HepG2 (cell line): ENCODE measurements around the gene LHX3. TPM values are rescaled to one million over a fixed set of nuclear protein-coding genes. Genes with fewer than 3 reads are reported as not detected.

Experiments used
- ATAC-seq: fragments of 200-7000 bp; cut with Tn5 transposase; 3 replicates; pipeline ENCODE4 v1.9.1; 2020; ENCODE audit warnings: mild to moderate bottlenecking, moderate library complexity
- BruUV-seq: library from RNA; stranded (reverse); fragments of 400-500 nt; replicated peaks from 2 replicates; lab custom pipeline; 2021; lab: Mats Ljungman, UMichigan
- CTCF ChIA-PET: fragments of 300-600 bp; formaldehyde crosslinking; extraction: SDS; loops from one replicate; lab custom pipeline; 2021; ENCODE audit warnings: low total read pairs, inconsistent platforms, low intra/inter-chr PET ratio; lab: Yijun Ruan, JAX
- POLR2A ChIA-PET: fragments of 350-600 bp; sonication (Branson Sonifier 250); formaldehyde crosslinking; loops from one replicate; lab custom pipeline; 2020; ENCODE audit warnings: antibody characterized with exemption, inconsistent platforms; lab: Yijun Ruan, JAX
- DNase-seq: peaks from one replicate; pipeline ENCODE4 v3.0.0-alpha.2; 2015; ENCODE audit warnings: low spot score
- FAIRE-seq: peaks from 3 replicates; lab custom pipeline; 2011; peaks lifted over from hg19 to GRCh38; lab: Jason Lieb, UNC
- H2AFZ ChIP-seq: one replicate; pipeline ENCODE4 v1.6.1; 2011; ENCODE audit warnings: low read length, inconsistent platforms
- H3K27ac ChIP-seq: fragments of 300-600 bp; 3 replicates; pipeline ENCODE4 v1.8.0; 2011; ENCODE audit warnings: mixed run types, mild to moderate bottlenecking, mixed read lengths, low read length, inconsistent platforms; ENCODE audit not compliant: insufficient read depth; ENCODE audit errors: extremely low read length
- H3K27me3 ChIP-seq, 2 experiments: fragments of 200-600 bp in 1 of 2; 2 replicates in 1 of 2; 3 replicates in 1 of 2; pipeline versions ENCODE4 v1.6.0 to v1.8.0; 2011; ENCODE audit warnings: low read length in 2 of 2, mild to moderate bottlenecking in 2 of 2, moderate library complexity in 2 of 2, inconsistent platforms in 1 of 2; ENCODE audit not compliant: insufficient read depth in 2 of 2, control insufficient read depth in 1 of 2
- H3K36me3 ChIP-seq, 2 experiments: fragments of 200-600 bp in 1 of 2; replicated peaks in 1 of 2; 2 replicates in 1 of 2; 3 replicates in 1 of 2; pipeline versions ENCODE4 v1.5.1 to v1.8.0; 2011; ENCODE audit warnings: low read length in 2 of 2, inconsistent platforms in 1 of 2; ENCODE audit not compliant: insufficient read depth in 2 of 2, control insufficient read depth in 1 of 2
- H3K4me1 ChIP-seq: 2 replicates; pipeline ENCODE4 v1.5.1; 2012; ENCODE audit warnings: low read length, inconsistent platforms; ENCODE audit not compliant: insufficient read depth
- H3K4me2 ChIP-seq: 2 replicates; pipeline ENCODE4 v1.6.0; 2011; ENCODE audit warnings: low read depth, low read length, inconsistent platforms
- H3K4me3 ChIP-seq, 3 experiments: fragments of 200-600 bp in 1 of 3; sonication (generic), shearing (Covaris generic) in 1 of 3; replicated peaks in 1 of 3; 2 replicates each; pipeline ENCODE4 v1.5.1; 2011 to 2016; ENCODE audit warnings: low read length in 3 of 3, inconsistent platforms in 2 of 3, low read depth in 2 of 3, mild to moderate bottlenecking in 2 of 3, control low read depth in 1 of 3, mixed read lengths in 1 of 3; ENCODE audit not compliant: insufficient read depth in 1 of 3
- H3K79me2 ChIP-seq: one replicate; pipeline ENCODE4 v1.6.1; 2011; ENCODE audit warnings: low read length, inconsistent platforms; ENCODE audit not compliant: insufficient read depth
- H3K9ac ChIP-seq: 2 replicates; pipeline ENCODE4 v1.6.0; 2011; ENCODE audit warnings: mild to moderate bottlenecking, low read depth, low read length, inconsistent platforms; ENCODE audit not compliant: insufficient read depth
- H3K9me3 ChIP-seq: 2 replicates; pipeline ENCODE4 v1.5.1; 2012; ENCODE audit warnings: mild to moderate bottlenecking, low read length
- H4K20me1 ChIP-seq: 2 replicates; pipeline ENCODE4 v1.6.0; 2011; ENCODE audit warnings: inconsistent platforms, mild to moderate bottlenecking, low read length, moderate library complexity; ENCODE audit not compliant: insufficient read depth
- AGO2 ChIP-seq: fragments of 200-400 bp; formaldehyde crosslinking; optimal IDR thresholded peaks from 2 replicates; pipeline ENCODE3; 2017; ENCODE audit warnings: mild to moderate bottlenecking, low read depth, low read length, moderate library complexity
- HMGA1 ChIP-seq: sonication (generic); formaldehyde crosslinking; conservative IDR thresholded peaks from 2 replicates; pipeline ENCODE4 v1.4.0; 2020; ENCODE audit warnings: missing genetic modification reagents
- MXI1 ChIP-seq: IDR thresholded peaks from 3 replicates; pipeline ENCODE4 v1.6.1; 2012; ENCODE audit warnings: low read depth, low read length, inconsistent platforms, borderline replicate concordance
- RXRA ChIP-seq: sonication (generic); formaldehyde crosslinking; IDR thresholded peaks from 2 replicates; pipeline ENCODE4 v1.5.1; 2020; ENCODE audit warnings: missing genetic modification reagents
- SP2 ChIP-seq: sonication (generic); formaldehyde crosslinking; IDR thresholded peaks from 2 replicates; pipeline ENCODE4 v1.5.1; 2020; ENCODE audit warnings: mild to moderate bottlenecking, missing genetic modification reagents
- ZNF543 ChIP-seq: sonication (generic); formaldehyde crosslinking; IDR thresholded peaks from 2 replicates; pipeline ENCODE4 v1.4.0; 2020; ENCODE audit warnings: mild to moderate bottlenecking, missing genetic modification reagents
- WGBS: methylation state at CpG from one replicate; pipeline ENCODE4 v1.1.6; 2017; ENCODE audit warnings: low lambda C conversion rate; 5-methylcytosine and 5-hydroxymethylcytosine counted together
- in situ Hi-C: cut with HindIII; loops from 2 replicates; pipeline ENCODE4 v1.10.0; 2017; ENCODE audit warnings: low pct_unique_long_range_greater_than_20kb; ENCODE audit not compliant: extremely low pct_ligation_motif_present
- intact Hi-C: fragments of 100-400 bp; cut with micrococcal nuclease; formaldehyde crosslinking; loops from one replicate; pipeline ENCODE4 v1.10.0; 2022; ENCODE audit not compliant: unreplicated experiment
- polyA plus RNA-seq, 8 experiments: library from polyadenylated mRNA; depleted of rRNA in 3 of 8; stranded (reverse) in 7 of 8; unstranded in 1 of 8; fragments of >200 nt; fragmentation: Illumina TruSeq in 4 of 8; extraction: Trizol in 4 of 8; gene quantifications; 2 replicates each; pipeline versions ENCODE4 v1.2.1 to v1.2.3, GENCODE V29; 2011 to 2016; ENCODE audit warnings: low read depth in 4 of 8, missing spikeins in 1 of 8, mixed read lengths in 1 of 8; ENCODE audit not compliant: insufficient read depth in 1 of 8
- total RNA-seq, 5 experiments: library from RNA; depleted of rRNA; stranded (reverse); fragments of >200 nt; fragmentation: Illumina TruSeq; extraction: Trizol; gene quantifications; 2 replicates each; pipeline ENCODE4 v1.2.3, GENCODE V29; 2016; ENCODE audit warnings: low read depth in 1 of 5
- TF ChIP-seq, protein P1 (sequence below): sonication (generic); formaldehyde crosslinking; IDR thresholded peaks from 2 replicates; pipeline ENCODE4 v1.5.1; 2020; ENCODE audit warnings: missing genetic modification reagents, mild to moderate bottlenecking, borderline replicate concordance

The LHX3 gene
- total and polyA plus RNA-seq, 2 of the 13 experiments (the other 11 are each of a cell fraction or from before 2014, with no cell fraction given) = not detected

GRCh38 chr9:136211441-136212344 lies 6.8 kb upstream of the LHX3 start:
- DNase-seq = no peak
- ATAC-seq = no peak
- FAIRE-seq = no peak
- Histone ChIP-seq H3K4me1 (peaks cover 9% of the 10 kb centered on the region), H3K79me2 (no peaks in the 10 kb centered on the region), H3K4me2 (no peak overlapping the region), H3K4me3 (no peak overlapping the region), H3K27ac (no peak overlapping the region), H2AFZ (no peak overlapping the region), H3K9me3 (no peaks in the 10 kb centered on the region), H3K36me3 (peaks cover 37 to 74% of the 10 kb centered on the region in 2 experiments), H3K9ac (no peak overlapping the region), H4K20me1 (peaks cover 11% of the 10 kb centered on the region; the same call in 1 of the 2 replicates), H3K27me3 (no peaks in the 10 kb centered on the region)
- BruUV-seq = no TSS peak
- POLR2A ChIA-PET = no interaction called here
- in situ Hi-C loops (no loop called here), intact Hi-C loops (no loop called here)
- TF ChIP-seq, protein P1, sequence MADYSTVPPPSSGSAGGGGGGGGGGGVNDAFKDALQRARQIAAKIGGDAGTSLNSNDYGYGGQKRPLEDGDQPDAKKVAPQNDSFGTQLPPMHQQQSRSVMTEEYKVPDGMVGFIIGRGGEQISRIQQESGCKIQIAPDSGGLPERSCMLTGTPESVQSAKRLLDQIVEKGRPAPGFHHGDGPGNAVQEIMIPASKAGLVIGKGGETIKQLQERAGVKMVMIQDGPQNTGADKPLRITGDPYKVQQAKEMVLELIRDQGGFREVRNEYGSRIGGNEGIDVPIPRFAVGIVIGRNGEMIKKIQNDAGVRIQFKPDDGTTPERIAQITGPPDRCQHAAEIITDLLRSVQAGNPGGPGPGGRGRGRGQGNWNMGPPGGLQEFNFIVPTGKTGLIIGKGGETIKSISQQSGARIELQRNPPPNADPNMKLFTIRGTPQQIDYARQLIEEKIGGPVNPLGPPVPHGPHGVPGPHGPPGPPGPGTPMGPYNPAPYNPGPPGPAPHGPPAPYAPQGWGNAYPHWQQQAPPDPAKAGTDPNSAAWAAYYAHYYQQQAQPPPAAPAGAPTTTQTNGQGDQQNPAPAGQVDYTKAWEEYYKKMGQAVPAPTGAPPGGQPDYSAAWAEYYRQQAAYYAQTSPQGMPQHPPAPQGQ (CRISPR knock-in tag) = no peak
- TF ChIP-seq HMGA1 (no peak), SP2 (CRISPR knock-in tag) (no peak), MXI1 (no peak), ZNF543 (CRISPR knock-in tag) (no peak), RXRA (CRISPR knock-in tag) (no peak), AGO2 (peak; percentile 36)
- CTCF ChIA-PET = no interaction called here
- WGBS = 98% methylated on average over 31 of the region's 35 CpGs
